Ishikawa (cell line): ENCODE measurements around the gene PTP4A2.

Source experiments
- CEBPB ChIP-seq: IDR thresholded peaks from 2 replicates; pipeline ENCODE4 v1.6.1; 2012
- CREB1 ChIP-seq: IDR thresholded peaks from 2 replicates; pipeline ENCODE4 v1.6.1; 2012; ENCODE audit warnings: low read depth
- EGR1 ChIP-seq: IDR thresholded peaks from 2 replicates; pipeline ENCODE4 v1.6.1; 2012
- EP300 ChIP-seq: IDR thresholded peaks from 2 replicates; pipeline ENCODE4 v1.6.1; 2012; ENCODE audit warnings: borderline replicate concordance
- FOXM1 ChIP-seq: IDR thresholded peaks from 2 replicates; pipeline ENCODE4 v1.6.1; 2012; ENCODE audit warnings: low read depth, borderline replicate concordance
- MAX ChIP-seq: IDR thresholded peaks from 2 replicates; pipeline ENCODE4 v1.6.1; 2012
- NFIC ChIP-seq: IDR thresholded peaks from 2 replicates; pipeline ENCODE4 v1.6.1; 2012
- RAD21 ChIP-seq: IDR thresholded peaks from 2 replicates; pipeline ENCODE4 v1.6.1; 2012; ENCODE audit warnings: low read depth
- TAF1 ChIP-seq: IDR thresholded peaks from 2 replicates; pipeline ENCODE4 v1.6.1; 2012; ENCODE audit warnings: low read depth, mild to moderate bottlenecking
- TCF12 ChIP-seq: IDR thresholded peaks from 2 replicates; pipeline ENCODE4 v1.6.1; 2012; ENCODE audit warnings: low read depth
- TEAD4 ChIP-seq: IDR thresholded peaks from 2 replicates; pipeline ENCODE4 v1.6.1; 2012
- YY1 ChIP-seq: IDR thresholded peaks from 2 replicates; pipeline ENCODE4 v1.6.1; 2012; ENCODE audit warnings: low read depth
- ZBTB7A ChIP-seq: IDR thresholded peaks from 2 replicates; pipeline ENCODE4 v1.6.1; 2012; ENCODE audit warnings: low read depth
- TF ChIP-seq, protein P1 (sequence below): IDR thresholded peaks from 2 replicates; pipeline ENCODE4 v1.6.1; 2012; ENCODE audit warnings: low read depth, mild to moderate bottlenecking
- TF ChIP-seq, protein P2 (sequence below): IDR thresholded peaks from 2 replicates; pipeline ENCODE4 v1.6.1; 2012

The PTP4A2 gene

GRCh38 chr1:31912839-31913239 lies 25.3 kb downstream of the PTP4A2 start:
- TF ChIP-seq CEBPB (no peak), ZBTB7A (no peak), CREB1 (no peak), MAX (no peak), RAD21 (no peak), EP300 (no peak), YY1 (no peak), NFIC (no peak), TCF12 (no peak), TAF1 (no peak), TEAD4 (no peak), EGR1 (no peak), FOXM1 (no peak)
- TF ChIP-seq, protein P1, sequence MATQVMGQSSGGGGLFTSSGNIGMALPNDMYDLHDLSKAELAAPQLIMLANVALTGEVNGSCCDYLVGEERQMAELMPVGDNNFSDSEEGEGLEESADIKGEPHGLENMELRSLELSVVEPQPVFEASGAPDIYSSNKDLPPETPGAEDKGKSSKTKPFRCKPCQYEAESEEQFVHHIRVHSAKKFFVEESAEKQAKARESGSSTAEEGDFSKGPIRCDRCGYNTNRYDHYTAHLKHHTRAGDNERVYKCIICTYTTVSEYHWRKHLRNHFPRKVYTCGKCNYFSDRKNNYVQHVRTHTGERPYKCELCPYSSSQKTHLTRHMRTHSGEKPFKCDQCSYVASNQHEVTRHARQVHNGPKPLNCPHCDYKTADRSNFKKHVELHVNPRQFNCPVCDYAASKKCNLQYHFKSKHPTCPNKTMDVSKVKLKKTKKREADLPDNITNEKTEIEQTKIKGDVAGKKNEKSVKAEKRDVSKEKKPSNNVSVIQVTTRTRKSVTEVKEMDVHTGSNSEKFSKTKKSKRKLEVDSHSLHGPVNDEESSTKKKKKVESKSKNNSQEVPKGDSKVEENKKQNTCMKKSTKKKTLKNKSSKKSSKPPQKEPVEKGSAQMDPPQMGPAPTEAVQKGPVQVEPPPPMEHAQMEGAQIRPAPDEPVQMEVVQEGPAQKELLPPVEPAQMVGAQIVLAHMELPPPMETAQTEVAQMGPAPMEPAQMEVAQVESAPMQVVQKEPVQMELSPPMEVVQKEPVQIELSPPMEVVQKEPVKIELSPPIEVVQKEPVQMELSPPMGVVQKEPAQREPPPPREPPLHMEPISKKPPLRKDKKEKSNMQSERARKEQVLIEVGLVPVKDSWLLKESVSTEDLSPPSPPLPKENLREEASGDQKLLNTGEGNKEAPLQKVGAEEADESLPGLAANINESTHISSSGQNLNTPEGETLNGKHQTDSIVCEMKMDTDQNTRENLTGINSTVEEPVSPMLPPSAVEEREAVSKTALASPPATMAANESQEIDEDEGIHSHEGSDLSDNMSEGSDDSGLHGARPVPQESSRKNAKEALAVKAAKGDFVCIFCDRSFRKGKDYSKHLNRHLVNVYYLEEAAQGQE, result no peak
- TF ChIP-seq, protein P2, sequence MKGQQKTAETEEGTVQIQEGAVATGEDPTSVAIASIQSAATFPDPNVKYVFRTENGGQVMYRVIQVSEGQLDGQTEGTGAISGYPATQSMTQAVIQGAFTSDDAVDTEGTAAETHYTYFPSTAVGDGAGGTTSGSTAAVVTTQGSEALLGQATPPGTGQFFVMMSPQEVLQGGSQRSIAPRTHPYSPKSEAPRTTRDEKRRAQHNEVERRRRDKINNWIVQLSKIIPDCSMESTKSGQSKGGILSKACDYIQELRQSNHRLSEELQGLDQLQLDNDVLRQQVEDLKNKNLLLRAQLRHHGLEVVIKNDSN, result no peak

GRCh38 chr1:31911994-31912780 lies 26.0 kb downstream of the PTP4A2 start:
- TF ChIP-seq MAX, result no peak
- TF ChIP-seq CREB1, result no peak
- no peak for TF ChIP-seq ZBTB7A
- TF ChIP-seq TEAD4, result no peak
- no peak for TF ChIP-seq EP300
- TF ChIP-seq YY1, result no peak
- TF ChIP-seq EGR1, result no peak
- TF ChIP-seq, protein P1, result no peak
- no peak for TF ChIP-seq RAD21
- TF ChIP-seq NFIC, result no peak
- TF ChIP-seq CEBPB, result no peak
- no peak for TF ChIP-seq FOXM1
- TF ChIP-seq TAF1, result no peak
- no peak for TF ChIP-seq TCF12
- TF ChIP-seq, protein P2, result no peak

- TF ChIP-seq MAX (no peak), EP300 (no peak)
These were observed 27.2 kb downstream of the PTP4A2 start for GRCh38 chr1:31910933-31911332.

- TF ChIP-seq FOXM1 (no peak), TEAD4 (no peak), YY1 (no peak), EP300 (no peak), TAF1 (no peak), TCF12 (no peak), RAD21 (no peak), EGR1 (no peak), MAX (no peak), CREB1 (no peak), NFIC (no peak), ZBTB7A (no peak), CEBPB (no peak)
- TF ChIP-seq, protein P1, result no peak
- TF ChIP-seq, protein P2, result no peak
These were observed 28.5 kb downstream of the PTP4A2 start for GRCh38 chr1:31909691-31910090.
